Measurements from ENCODE around the gene PPP6R2. TPM values are rescaled to one million over a fixed set of nuclear protein-coding genes. Genes with fewer than 3 reads are reported as not detected.

PPP6R2 gene
- total RNA-seq, 1 experiment from 2014 or later = 61.3 TPM

GRCh38 chr22:50473088-50473487, 130.0 kb downstream of the PPP6R2 start:
- BruUV-seq (replicated peaks) = no TSS peak
- Histone ChIP-seq H3K4me3 (replicated peaks in 1 of 2; ENCODE audit: low read depth in 1 of 2, low read length in 2 of 2) (peak overlapping the region in 1 of 2 experiments; percentile 70; a peak in 3 of 4 replicates), H3K4me2 (ENCODE audit: low read length) (peak overlapping the region; percentile 96), H2AFZ (ENCODE audit: low read depth, low read length, poor library complexity, severe bottlenecking) (no peak overlapping the region), H4K20me1 (ENCODE audit: insufficient read depth) (peaks cover 6% of the 10 kb centered on the region; the same call in 1 of the 2 replicates), H3K9me2 (ENCODE audit: insufficient read depth) (no peaks in the 10 kb centered on the region), H3K27me3 (ENCODE audit: insufficient read depth, low read length) (no peaks in the 10 kb centered on the region), H3K9ac (ENCODE audit: low read length) (no peak overlapping the region), H3K4me1 (ENCODE audit: control insufficient read depth in 1 of 2, insufficient read depth in 2 of 2, low read length in 2 of 2) (peaks cover 30 to 56% of the 10 kb centered on the region in 2 experiments), H3K27ac (ENCODE audit: low read depth, low read length) (no peak overlapping the region; the same call in 1 of the 2 replicates), H3K79me2 (ENCODE audit: insufficient read depth, low read length) (peaks cover 61% of the 10 kb centered on the region), H3K36me3 (ENCODE audit: control insufficient read depth in 1 of 2, insufficient read depth in 2 of 2, low read length in 2 of 2) (no peaks in the 10 kb centered on the region), H3K9me3 (ENCODE audit: control insufficient read depth in 1 of 2, insufficient read depth in 1 of 2, low read depth in 1 of 2, low read length in 2 of 2) (no peaks in the 10 kb centered on the region)
- CTCF ChIA-PET = interaction anchor here (1.0 to 1.3 kb wide), 3 partner anchors 23 to 52 kb away, joined by 3 to 4 read pairs (median 3); partner anchors contain the start of gene SCO2
- ATAC-seq = peak; percentile 63
- RAD21 ChIA-PET (ENCODE audit: low non-redundant PET in 1 of 2, low total read pairs in 2 of 2, uncharacterized antibody in 2 of 2, unreplicated experiment in 2 of 2) = no interaction called here
- DNase-seq (ENCODE audit: low read depth, low spot score) = peak; percentile 43
- POLR2A ChIA-PET = no interaction called here
- TF ChIP-seq, protein P1, sequence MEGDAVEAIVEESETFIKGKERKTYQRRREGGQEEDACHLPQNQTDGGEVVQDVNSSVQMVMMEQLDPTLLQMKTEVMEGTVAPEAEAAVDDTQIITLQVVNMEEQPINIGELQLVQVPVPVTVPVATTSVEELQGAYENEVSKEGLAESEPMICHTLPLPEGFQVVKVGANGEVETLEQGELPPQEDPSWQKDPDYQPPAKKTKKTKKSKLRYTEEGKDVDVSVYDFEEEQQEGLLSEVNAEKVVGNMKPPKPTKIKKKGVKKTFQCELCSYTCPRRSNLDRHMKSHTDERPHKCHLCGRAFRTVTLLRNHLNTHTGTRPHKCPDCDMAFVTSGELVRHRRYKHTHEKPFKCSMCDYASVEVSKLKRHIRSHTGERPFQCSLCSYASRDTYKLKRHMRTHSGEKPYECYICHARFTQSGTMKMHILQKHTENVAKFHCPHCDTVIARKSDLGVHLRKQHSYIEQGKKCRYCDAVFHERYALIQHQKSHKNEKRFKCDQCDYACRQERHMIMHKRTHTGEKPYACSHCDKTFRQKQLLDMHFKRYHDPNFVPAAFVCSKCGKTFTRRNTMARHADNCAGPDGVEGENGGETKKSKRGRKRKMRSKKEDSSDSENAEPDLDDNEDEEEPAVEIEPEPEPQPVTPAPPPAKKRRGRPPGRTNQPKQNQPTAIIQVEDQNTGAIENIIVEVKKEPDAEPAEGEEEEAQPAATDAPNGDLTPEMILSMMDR (IDR thresholded peaks at IDR 0.05 in 2 of 3, conservative IDR thresholded peaks at IDR 0.05 in 1 of 3; ENCODE audit: borderline replicate concordance in 1 of 3, insufficient read depth in 1 of 3, low read depth in 2 of 3, low read length in 2 of 3) = peak in 2 of 3 experiments; percentile 71 to 73; a peak in 5 of 6 replicates
- no peak for TF ChIP-seq SP1 (IDR thresholded peaks at IDR 0.05; ENCODE audit: low read depth)
- intact Hi-C loops (cut with micrococcal nuclease) = no loop called here

DNA sequence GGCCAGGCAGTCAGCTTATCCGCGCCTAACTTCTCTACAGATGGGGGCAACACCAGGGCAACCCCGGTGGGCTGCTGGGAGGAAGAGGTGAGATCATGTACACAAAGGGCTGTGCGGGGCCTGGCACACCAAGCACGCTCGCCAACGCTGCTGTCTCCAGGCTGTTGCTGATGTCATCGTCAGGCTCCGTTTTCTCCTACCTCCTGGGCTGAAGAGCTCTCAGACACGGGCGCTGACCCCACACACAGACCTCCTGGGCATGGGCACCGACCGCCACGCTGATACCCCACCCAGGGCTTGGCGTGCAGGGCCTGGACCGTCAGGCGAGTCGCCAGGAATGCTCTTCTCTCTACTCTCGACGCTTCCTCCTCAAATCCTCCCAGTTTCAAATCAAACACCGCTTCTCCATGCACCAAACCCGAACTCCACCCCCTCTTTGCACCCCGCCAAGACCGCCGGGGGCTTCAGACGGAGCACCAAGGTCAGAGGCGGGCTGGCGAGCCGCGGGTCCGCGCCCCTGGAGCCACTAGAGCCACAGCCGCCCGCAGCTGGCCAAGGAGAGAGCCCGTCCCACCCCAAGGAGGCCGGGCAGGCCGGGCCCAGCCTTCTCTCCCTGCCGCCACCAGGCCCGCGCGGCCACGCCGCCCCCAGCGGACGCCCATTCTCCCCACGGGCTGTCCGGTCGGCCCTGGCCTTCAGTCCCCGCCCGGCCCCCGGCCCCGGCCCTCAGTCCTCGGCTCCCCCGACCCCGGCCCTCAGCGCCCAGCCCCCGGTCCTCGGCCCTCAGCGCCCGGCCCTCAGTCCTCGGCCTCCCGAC, 130.9 kb downstream of the PPP6R2 start:
- H3K36me3 ChIP-seq (ENCODE audit: control insufficient read depth in 1 of 2, insufficient read depth in 2 of 2, low read length in 2 of 2) = no peaks in the 10 kb centered on the region
- peaks cover 6% of the 10 kb centered on the region; the same call in 1 of the 2 replicates for H4K20me1 ChIP-seq (ENCODE audit: insufficient read depth)
- H3K27me3 ChIP-seq (ENCODE audit: insufficient read depth, low read length) = no peaks in the 10 kb centered on the region
- ATAC-seq = peak; percentile 27; the same call in 1 of the 2 replicates
- intact Hi-C loops (cut with micrococcal nuclease) = no loop called here
- H3K4me3 ChIP-seq (replicated peaks in 1 of 2; ENCODE audit: low read depth in 1 of 2, low read length in 2 of 2) = peak overlapping the region; percentile 70 to 87
- no peaks in the 10 kb centered on the region for H3K9me3 ChIP-seq (ENCODE audit: control insufficient read depth in 1 of 2, insufficient read depth in 1 of 2, low read depth in 1 of 2, low read length in 2 of 2)
- RAD21 ChIA-PET (ENCODE audit: low non-redundant PET in 1 of 2, low total read pairs in 2 of 2, uncharacterized antibody in 2 of 2, unreplicated experiment in 2 of 2) = no interaction called here
- peak overlapping the region; percentile 67 for H3K27ac ChIP-seq (ENCODE audit: low read depth, low read length)
- H3K4me1 ChIP-seq (ENCODE audit: control insufficient read depth in 1 of 2, insufficient read depth in 2 of 2, low read length in 2 of 2) = peaks cover 30 to 55% of the 10 kb centered on the region in 2 experiments
- CTCF ChIA-PET = interaction anchor here (1.0 to 1.3 kb wide), 2 partner anchors 22 to 51 kb away, joined by 3 to 4 read pairs; partner anchors contain the start of gene SCO2
- no peak for DNase-seq (ENCODE audit: low read depth, low spot score)
- peaks cover 55% of the 10 kb centered on the region for H3K79me2 ChIP-seq (ENCODE audit: insufficient read depth, low read length)
- peak overlapping the region; percentile 96 for H3K4me2 ChIP-seq (ENCODE audit: low read length)
- H3K9me2 ChIP-seq (ENCODE audit: insufficient read depth) = no peaks in the 10 kb centered on the region
- no peak overlapping the region for H2AFZ ChIP-seq (ENCODE audit: low read depth, low read length, poor library complexity, severe bottlenecking)
- TSS peak; percentile 43 for BruUV-seq (replicated peaks)
- TF ChIP-seq, protein P2, sequence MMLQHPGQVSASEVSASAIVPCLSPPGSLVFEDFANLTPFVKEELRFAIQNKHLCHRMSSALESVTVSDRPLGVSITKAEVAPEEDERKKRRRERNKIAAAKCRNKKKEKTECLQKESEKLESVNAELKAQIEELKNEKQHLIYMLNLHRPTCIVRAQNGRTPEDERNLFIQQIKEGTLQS (IDR thresholded peaks at IDR 0.05) = no peak
- TF ChIP-seq EZH2phosphoT487 (IDR thresholded peaks at IDR 0.05; ENCODE audit: borderline replicate concordance) (no peak), FOSL1 (IDR thresholded peaks at IDR 0.05; ENCODE audit: low read depth) (no peak), RAD21 (IDR thresholded peaks at IDR 0.05; ENCODE audit: low read depth) (no peak), JUND (IDR thresholded peaks at IDR 0.05) (no peak)
- POLR2A ChIA-PET = no interaction called here
- H3K9ac ChIP-seq (ENCODE audit: low read length) = peak overlapping the region; percentile 74
